OCI-LY3 (cell line): ENCODE results near the gene ETV3L.

Experiments used
- EZH2phosphoT487 ChIP-seq: fragments of 200-600 bp; shearing (Covaris generic); IDR thresholded peaks from 2 replicates; pipeline ENCODE4 v1.6.1; 2018; ENCODE audit warnings: antibody characterized with exemption, mixed run types, low read depth
- TF ChIP-seq, protein P1 (sequence below): fragments of 200-600, 300-600 bp; sonication (generic); IDR thresholded peaks from 2 replicates; pipeline ENCODE4 v1.5.1; 2014; ENCODE audit warnings: antibody characterized with exemption, low read length, low read depth

GRCh38 chr1:157132111-157132510, 32.5 kb upstream of the ETV3L start:
- TF ChIP-seq, protein P1, sequence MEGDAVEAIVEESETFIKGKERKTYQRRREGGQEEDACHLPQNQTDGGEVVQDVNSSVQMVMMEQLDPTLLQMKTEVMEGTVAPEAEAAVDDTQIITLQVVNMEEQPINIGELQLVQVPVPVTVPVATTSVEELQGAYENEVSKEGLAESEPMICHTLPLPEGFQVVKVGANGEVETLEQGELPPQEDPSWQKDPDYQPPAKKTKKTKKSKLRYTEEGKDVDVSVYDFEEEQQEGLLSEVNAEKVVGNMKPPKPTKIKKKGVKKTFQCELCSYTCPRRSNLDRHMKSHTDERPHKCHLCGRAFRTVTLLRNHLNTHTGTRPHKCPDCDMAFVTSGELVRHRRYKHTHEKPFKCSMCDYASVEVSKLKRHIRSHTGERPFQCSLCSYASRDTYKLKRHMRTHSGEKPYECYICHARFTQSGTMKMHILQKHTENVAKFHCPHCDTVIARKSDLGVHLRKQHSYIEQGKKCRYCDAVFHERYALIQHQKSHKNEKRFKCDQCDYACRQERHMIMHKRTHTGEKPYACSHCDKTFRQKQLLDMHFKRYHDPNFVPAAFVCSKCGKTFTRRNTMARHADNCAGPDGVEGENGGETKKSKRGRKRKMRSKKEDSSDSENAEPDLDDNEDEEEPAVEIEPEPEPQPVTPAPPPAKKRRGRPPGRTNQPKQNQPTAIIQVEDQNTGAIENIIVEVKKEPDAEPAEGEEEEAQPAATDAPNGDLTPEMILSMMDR = no peak
- TF ChIP-seq EZH2phosphoT487 = no peak
